Cardiac fibroblast (primary cell): Measurements from ENCODE around the gene KANK3.
"Not testable (repeated sequence)": the region's sequence is repeated elsewhere in the genome, so short reads cannot be mapped to it uniquely, and the experiment has no call there.

Experiments
- DNase-seq, 2 donors: peaks; one replicate each; pipeline versions ENCODE4 v3.0.0 to v3.0.0-alpha.2; 2010; ENCODE audit warnings: low read depth in 2 of 2
- H3K4me3 ChIP-seq, 2 donors: replicated peaks in 1 of 2; 1 replicate in 1 of 2; 2 replicates in 1 of 2; pipeline ENCODE4 v1.5.1; 2011; ENCODE audit warnings: low read depth in 2 of 2, low read length in 2 of 2, mild to moderate bottlenecking in 2 of 2, moderate library complexity in 1 of 2
- TF ChIP-seq, protein P1 (sequence below): IDR thresholded peaks from one replicate; pipeline ENCODE4 v1.5.1; 2011; ENCODE audit warnings: low read depth, mild to moderate bottlenecking, low read length, inconsistent platforms

The KANK3 gene

DNA sequence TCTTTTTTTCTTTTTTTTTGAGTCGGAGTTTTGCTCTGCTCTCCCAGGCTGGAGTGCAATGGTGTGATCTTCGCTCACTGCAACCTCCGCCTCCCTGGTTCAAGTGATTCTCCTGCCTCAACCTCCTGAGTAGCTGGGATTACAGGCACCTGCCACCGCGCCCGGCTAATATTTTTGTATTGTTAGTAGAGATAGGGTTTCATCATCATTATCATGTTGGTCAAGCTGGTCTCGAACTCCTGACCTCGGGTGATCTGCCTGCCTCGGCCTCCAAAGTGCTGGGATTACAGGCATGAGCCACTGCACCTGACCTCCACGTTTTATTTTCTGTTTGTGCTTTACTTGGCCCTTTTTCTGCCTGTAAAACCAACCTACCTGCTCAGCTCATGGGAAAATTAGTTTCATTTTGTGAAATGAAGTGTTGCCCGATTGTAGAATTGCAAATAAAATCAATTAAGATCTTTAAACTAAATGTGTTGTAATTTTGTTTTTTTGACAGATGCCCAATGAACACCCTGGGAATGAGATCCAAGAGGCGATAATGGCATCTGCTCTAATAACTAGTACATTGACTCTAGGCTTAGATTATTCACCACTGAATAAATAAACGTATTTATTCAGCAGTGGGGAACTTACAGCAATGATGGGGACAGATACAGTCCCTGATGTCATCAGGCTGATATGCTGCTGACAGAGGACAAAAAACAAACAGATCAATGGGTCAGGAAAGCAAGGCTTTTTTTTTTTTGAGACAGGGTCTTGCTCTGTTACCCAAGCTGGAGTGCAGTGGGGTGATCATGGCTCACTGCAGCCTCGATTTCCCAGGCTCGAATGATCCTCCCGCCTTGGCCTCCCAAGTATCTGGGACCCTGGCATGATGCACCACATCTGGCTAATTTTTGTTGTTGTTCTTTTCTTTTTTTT, 44.9 kb upstream of the KANK3 start:
- H3K4me3 ChIP-seq, result no peak overlapping the region
- TF ChIP-seq, protein P1, sequence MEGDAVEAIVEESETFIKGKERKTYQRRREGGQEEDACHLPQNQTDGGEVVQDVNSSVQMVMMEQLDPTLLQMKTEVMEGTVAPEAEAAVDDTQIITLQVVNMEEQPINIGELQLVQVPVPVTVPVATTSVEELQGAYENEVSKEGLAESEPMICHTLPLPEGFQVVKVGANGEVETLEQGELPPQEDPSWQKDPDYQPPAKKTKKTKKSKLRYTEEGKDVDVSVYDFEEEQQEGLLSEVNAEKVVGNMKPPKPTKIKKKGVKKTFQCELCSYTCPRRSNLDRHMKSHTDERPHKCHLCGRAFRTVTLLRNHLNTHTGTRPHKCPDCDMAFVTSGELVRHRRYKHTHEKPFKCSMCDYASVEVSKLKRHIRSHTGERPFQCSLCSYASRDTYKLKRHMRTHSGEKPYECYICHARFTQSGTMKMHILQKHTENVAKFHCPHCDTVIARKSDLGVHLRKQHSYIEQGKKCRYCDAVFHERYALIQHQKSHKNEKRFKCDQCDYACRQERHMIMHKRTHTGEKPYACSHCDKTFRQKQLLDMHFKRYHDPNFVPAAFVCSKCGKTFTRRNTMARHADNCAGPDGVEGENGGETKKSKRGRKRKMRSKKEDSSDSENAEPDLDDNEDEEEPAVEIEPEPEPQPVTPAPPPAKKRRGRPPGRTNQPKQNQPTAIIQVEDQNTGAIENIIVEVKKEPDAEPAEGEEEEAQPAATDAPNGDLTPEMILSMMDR, result no peak
- no peak for DNase-seq

DNA sequence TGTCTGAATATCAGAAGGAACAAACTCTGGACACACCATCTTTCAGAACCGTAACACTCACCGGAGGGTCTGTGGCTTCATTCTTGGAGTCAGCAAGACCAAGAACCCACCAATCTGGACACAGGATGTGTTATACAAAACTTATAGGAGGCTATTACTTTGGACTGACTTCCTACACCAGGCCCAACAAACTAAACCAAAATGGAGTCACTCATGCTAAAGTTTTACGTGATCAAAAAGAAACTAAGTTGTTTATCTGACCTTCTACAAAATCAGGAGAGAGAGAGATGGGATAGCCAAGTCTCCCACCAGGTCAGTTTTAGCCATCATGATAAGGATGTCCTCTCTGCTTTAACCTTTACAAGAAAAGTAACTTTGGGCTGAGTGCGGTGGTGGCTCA, 43.9 kb upstream of the KANK3 start:
- TF ChIP-seq, protein P1, result no peak
- no peak for DNase-seq
- no peak overlapping the region for H3K4me3 ChIP-seq

DNA sequence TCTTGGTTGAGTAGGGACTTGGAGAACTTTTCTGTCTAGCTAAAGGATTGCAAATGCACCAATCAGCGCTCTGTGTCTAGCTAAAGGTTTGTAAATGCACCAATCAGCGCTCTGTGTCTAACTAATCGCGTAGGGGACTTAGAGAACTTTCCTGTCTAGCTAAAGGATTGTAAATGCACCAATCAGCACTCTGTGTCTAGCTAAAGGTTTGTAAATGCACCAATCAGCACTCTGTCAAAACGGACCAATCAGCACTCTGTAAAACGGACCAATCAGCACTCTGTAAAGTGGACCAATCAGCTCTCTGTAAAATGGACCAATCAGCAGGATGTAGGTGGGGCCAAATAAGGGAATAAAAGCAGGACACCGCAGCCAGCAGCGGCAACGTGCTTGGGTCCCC, 43.4 kb upstream of the KANK3 start:
- DNase-seq, H3K4me3 ChIP-seq: not testable (repeated sequence)

DNA sequence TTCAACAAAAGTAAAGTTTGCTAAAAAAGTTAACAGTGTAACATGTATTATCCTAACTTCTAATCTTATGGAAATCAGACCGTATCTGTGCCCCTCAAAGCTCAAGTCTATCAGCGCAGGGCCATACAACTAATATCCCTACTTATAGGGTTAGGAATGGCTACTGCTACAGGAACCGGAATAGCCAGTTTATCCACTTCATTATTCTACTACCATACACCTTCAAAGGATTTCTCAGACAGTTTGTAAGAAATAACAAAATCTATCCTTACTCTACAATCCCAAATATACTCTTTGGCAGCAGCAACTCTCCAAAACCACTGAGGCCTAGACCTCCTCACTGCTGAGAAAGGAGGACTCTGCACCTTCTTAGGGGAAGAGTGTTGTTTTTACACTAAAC, 42.5 kb upstream of the KANK3 start:
- not testable (repeated sequence) for DNase-seq, H3K4me3 ChIP-seq

DNA sequence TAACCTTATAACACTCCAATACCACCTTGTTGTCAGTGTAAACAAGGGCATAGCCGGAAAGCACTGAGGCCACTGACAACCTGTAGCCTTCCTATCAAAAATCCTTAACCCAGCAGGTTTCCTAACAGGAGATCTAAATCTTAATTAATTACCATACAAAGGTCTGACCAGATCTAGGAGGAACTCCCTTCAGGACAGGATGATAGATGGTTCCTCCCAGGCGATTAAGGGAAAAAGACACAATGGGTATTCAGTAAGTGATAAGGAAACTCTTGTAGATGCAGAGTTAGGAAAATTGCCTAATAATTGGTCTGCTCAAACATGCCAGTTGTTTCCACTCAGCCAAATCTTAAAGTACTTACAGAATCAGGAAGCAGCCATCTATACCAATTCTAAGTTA, 42.0 kb upstream of the KANK3 start:
- DNase-seq, H3K4me3 ChIP-seq: not testable (repeated sequence)

DNA sequence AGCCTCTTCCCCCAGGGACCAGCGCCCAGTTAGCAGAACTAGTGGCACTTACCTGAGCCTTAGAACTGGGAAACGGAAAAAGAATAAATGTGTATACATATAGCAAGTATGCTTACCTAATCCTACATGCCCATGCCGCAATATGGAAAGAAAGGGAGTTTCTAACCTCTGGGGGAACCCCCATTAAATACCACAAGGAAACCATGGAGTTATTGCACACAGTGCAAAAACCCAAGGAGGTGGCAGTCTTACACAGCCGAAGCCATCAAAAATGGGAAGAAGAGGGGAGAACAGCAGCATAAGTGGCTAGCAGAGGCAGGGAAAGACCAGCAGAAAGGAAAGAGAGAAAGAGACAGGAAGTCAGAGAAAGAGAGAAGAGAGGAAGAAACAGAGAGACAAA, 41.5 kb upstream of the KANK3 start:
- H3K4me3 ChIP-seq, DNase-seq: not testable (repeated sequence)

DNA sequence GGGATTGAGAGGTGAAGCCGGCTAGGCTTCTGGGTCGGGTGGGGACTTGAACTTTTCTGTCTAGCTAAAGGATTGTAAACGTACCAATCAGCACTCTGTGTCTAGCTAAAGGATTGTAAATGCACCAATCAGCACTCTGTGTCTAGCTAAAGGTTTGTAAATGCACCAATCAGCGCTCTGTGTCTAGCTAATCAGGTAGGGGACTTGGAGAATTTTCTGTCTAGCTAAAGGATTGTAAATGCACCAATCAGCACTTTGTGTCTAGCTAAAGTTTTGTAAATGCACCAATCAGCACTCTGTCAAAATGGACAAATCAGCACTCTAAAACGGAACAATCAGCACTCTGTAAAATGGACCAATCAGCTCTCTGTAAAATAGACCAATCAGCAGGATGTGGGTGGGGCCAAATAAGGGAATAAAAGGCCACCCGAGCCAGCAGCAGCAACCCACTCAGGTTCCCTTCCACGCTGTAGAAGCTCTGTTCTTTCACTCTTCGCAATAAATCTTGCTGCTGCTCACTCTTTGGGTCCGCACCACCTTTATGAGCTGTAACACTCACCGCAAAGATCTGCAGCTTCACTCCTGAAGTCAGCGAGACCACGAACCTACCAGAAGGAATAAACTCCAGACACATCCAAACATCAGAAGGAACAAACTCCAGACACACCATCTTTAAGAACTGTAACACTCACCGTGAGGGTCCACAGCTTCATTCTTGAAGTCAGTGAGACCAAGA, 36.3 kb upstream of the KANK3 start:
- DNase-seq, H3K4me3 ChIP-seq: not testable (repeated sequence)

DNA sequence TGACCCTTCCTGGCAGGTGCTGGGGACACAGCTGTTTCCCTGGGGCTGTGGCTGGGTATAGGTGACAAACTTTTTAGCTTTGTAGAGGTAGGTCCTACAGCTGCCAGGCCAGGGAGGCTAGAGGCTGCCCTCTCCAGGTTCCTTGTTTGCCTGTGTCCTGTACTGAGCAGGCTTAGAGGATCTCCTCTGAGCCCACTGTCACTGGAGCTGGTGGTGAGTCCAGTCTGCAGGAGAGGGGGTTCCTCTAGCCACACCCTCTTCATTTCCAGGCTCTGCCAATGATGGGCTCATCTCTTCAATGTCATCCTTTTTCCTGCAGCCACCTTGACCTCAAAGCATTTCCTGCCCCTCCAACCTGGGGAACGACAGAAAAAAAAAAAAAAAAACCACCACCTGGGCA, 34.5 kb upstream of the KANK3 start:
- TF ChIP-seq, protein P1, result no peak
- H3K4me3 ChIP-seq, result no peak overlapping the region

DNA sequence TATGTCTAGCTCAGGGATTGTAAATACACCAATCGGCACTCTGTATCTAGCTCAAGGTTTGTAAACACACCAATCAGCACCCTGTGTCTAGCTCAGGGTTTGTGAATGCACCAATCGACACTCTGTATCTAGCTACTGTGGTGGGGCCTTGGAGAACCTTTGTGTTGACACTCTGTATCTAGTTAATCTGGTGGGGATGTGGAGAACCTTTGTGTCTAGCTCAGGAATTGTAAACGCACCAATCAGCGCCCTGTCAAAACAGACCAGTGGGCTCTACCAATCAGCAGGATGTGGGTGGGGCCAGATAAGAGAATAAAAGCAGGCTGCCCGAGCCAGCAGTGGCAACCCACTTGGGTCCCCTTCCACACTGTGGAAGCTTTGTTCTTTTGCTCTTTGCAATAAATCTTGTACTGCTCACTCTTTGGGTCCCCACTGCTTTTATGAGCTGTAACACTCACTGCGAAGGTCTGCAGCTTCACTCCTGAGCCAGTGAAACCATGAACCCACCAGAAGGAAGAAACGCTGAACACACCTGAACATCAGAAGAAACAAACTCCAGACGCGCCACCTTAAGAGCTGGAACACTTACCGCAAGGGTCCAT, 33.4 kb upstream of the KANK3 start:
- not testable (repeated sequence) for DNase-seq

More for the DNA sequence above, 34.5 kb upstream of the KANK3 start:
- DNase-seq, result no peak

DNA sequence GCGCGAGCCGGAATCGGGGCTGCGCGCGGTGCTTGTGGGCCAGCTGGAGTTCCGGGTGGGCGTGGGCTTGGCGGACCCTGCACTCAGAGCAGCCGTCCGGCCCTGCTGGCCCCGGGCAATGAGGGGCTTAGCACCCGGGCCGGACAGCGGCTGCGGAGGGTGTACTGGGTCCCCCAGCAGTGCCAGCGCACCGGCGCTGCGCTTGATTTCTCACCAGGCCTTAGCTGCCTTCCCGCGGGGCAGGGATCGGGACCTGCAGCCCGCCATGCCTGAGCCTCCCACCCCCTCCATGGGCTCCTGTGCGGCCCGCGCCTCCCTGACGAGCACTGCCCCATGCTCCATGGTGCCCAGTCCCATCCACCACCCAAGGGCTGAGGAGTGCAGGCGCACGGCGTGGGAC, 32.7 kb upstream of the KANK3 start:
- not testable (repeated sequence) for H3K4me3 ChIP-seq, DNase-seq

More for the DNA sequence above, 33.4 kb upstream of the KANK3 start:
- H3K4me3 ChIP-seq, result not testable (repeated sequence)
